Stimulated activated CD4-positive, alpha-beta T cell treated with anti-CD3 and anti-CD28 coated beads, Interleukin-15, amount 100 ng/mL, for 24 hours (primary cell): ENCODE measurements around the gene TTLL9.
"Not testable (repeated sequence)": the region's sequence is repeated elsewhere in the genome, so short reads cannot be mapped to it uniquely, and the experiment has no call there.

Experiments
- DNase-seq: peaks from one replicate; pipeline ENCODE4 v3.0.0-alpha.2; 2020

TTLL9 gene

DNA sequence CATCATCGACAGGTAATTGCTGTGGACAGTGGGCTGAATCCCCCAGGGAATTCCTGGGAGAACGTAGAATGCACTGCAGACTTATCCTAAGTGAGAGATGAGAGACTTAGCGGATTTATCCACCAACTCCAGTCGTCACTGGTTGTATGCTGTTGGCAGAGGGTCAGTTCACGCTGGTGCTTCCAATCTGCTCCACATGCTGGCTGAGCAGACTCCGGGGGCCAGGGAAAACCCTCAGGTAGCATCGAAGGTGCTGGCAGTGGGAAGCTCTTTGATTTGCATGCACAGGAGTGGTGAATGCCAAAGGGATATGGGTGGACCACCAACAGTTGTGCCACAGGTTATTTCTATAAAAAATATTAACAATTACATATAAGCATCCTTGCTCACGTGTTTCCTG, 20.2 kb downstream of the TTLL9 start:
- DNase-seq, result no peak

DNA sequence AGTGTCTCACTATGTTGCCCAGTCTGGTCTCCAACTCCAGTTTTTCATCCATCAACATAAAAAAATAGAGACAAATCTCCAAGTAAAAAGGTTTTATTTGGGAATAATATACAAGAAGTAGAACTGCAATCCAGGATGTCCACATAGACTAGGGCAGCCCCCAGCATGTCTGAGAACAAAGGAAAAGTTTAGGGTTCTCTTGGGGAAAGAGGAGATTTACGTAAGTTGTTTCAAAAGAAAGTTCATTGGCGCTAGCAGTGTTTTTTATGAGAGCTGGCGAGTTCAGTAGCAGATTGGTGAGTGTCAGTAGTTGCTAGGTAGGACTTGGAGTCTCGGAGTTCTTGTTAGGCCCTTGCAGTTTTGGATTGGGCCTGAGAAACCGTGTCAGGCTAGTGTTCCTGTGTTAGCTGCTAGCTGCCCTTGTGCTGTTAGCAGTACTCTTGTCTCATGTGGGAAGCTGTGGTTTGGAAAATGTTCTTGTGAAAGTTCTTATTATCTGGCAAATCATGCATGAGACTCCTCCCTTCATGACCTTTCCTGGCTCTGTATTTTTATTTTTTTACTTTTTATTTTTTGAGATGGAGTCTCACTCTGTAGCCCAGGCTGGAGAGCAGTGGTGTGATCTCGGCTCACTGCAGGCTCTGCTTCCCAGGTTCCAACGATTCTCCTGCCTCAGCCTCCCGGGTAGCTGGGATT, 24.7 kb downstream of the TTLL9 start:
- no peak for DNase-seq

DNA sequence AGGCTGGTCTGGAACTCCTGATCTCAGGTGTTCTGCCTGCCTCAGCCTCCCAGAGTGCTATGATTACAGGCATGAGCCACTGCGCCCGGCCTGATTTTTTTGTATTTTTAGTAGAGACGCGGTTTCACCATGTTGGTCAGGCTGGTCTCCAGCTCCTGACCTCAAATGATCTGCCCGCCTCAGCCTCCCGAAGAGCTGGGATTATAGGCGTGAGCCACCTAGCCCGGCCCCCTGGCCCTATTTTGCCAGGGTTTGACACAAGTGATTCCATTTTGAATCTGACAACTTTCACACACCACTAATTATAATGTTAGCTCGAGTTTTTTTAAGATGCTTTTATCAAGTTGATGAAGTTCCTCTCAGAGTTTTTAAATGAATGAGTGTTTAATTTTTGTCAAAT, 25.6 kb downstream of the TTLL9 start:
- no peak for DNase-seq

DNA sequence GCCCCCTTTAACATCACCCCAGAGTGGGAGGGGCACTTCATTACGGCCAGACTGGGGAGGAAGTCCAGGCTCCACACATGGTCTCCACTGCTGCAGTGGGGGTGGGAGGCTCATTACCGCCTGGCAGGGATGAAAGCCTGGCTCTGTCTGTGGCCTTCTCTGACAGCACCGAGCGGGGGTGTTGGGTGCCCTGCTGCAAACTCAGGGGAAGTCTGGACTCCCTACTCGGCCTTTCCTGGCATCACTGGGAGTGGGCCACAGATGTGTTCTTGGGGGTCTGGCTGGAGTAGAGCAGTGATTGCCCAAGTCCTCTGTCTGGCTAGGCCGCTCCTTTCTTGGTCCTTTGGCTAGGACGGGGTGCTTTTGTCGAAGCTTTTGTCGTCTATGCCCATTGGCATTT, 27.1 kb downstream of the TTLL9 start:
- DNase-seq, result no peak

DNA sequence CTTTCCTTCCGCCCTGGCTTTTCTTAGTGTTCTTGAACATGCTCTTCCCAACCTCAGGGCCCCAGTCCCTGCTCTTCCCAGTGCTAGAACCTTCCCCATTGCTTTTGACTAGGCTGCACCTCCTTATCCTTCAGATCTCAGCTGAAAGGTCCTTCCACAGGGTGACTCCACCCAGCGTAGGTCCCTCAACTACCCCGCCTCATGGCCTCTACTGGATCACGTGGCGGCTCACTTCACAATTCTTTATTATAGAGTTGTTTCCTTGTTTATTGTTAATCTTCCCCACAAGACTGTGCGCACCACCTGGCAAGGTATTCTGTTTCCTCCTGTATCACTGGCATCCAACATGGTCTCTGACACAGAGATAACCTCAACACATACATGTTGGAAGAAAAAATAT, 31.2 kb downstream of the TTLL9 start:
- no peak for DNase-seq

DNA sequence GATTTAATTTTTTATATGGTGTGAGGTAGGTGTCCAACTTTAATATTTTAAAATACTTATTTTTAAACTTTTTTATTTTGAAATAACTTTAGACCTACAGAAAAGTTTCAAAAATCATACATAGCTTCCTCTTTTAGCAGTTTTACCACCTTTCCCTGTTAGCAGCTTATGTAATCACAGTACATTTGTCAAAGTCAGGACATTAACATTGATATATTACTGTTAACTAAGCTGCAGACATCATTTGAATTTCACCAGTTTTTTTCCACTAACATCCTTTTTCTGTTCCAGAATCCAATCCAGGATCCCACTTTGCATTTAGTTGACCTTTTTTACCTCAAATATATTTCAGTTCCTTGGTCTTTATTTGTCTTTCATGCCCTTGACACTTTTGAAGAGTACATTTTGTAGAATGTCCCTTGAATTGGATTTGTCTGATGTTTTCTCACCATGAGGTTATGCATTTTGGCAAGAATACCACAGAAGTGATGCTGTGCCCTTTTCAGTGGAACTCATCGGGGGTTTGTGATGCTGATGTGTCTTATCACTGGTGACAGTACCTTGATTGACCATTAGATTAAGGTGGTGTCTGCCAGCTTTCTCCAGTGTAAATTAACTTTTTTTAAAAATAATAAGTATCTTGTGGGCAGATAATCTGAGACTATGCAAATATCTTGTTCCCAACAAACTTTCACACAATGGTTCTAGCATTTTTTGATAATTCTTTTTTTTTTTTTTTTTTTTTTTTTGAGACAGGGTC, 33.4 kb downstream of the TTLL9 start:
- DNase-seq, result no peak

DNA sequence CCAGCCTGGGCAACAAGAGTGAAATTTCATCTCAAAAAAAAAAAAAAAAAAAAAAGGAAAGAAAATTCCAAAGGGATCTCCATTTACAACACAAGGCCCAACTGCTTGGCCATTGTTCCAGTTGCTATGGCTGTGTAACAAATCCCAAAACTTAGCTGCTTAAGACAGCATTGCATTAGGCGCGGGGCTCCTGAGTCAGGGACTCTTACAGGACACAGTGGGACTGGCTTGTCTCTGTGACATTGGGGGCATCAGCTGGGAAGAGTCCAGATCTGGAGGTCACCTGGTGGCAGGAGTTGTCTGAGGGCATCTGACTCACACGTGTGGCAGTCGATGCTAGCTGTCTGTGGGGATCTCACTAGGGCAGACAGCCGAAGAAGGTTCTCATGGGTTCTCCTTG, 35.6 kb downstream of the TTLL9 start:
- DNase-seq, result no peak

DNA sequence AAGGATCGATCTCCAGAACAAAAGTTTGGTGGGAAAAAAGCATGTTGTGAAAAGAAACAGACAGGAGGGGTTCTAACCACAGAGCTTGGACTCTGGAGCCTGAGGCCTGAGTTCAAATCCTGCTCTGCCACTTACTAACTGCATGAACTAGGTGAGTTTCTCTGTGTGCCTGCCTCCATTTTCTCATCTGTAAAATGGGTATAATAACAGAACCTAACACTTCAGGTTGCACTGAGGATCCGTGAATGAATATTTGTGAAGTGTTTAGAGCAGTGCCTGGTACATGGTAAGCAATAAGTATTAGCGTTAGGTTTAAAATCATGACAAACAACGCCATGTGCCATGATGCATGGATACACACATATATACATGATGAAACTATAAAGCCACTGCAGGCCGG, 36.6 kb downstream of the TTLL9 start:
- no peak for DNase-seq

DNA sequence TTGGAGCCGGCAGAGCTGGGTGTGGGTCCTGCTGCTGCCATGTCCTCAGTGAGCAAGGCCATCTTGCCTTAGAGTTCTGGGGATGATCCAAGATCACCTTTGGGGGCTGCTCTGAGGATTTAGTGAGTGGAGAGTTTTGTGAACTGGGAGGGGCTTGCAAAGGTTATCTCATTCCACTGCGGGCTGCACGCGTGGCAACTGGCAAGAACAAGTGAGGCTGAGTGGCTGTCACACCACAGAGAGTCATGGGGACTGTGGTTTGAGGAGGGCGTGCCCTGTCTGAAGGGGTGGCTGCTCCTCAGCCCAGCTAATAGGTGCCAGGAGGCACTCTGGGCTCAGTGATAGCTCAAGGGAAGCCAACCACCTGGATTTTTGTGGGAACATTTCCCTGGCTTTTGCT, 37.6 kb downstream of the TTLL9 start:
- no peak for DNase-seq

DNA sequence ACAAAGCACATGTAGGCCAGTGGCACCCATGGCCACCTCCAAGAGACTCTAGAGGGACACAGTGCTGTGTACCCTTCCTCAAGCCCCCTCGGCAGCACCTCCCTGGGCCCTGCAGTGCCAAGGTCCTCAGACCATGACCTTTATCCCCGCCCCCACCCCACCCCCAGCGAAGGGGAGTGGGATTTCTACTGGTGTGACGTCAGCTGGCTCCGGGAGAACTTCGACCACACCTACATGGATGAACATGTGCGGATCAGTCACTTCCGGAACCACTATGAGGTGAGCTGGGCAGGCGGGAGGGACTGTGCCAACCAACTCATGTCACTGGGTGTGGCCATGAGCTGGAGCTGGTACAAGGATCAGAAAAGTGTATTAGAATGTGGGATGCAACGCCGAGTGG, 38.0 kb downstream of the TTLL9 start:
- DNase-seq, result no peak

DNA sequence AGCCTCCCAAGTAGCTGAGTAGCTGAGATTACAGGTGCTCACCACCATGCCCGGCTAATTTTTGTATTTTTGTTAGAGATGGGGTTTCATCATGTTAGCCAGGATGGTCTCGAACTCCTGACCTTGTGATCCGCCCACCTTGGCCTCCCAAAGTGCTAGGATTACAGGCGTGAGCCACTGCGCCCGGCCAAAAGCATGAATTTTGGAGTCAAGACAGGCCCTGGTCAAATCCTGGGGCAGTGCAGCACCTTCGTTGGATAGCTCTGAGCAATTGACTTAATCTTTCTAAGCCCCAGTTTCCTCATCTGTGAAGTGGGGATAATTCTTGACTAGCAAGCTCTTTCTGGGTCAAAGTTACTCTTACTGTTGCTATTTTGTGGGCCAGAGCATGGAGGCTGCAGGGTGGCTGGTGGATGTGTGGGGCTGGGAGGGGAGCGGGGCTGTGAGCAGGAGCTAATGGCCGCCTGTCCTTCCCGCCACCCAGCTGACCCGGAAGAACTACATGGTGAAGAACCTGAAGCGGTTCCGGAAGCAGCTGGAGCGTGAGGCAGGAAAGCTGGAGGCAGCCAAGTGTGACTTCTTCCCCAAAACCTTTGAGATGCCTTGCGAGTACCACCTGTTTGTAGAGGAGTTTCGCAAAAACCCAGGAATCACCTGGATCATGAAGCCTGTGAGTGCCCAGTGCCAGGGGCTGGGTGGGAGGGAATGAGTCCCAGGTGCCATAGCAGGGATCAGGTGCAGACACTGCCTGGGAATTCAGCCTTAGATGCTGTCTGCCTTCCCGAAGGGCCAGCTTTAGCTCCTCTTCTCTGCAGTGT, 39.0 kb downstream of the TTLL9 start:
- no peak for DNase-seq

DNA sequence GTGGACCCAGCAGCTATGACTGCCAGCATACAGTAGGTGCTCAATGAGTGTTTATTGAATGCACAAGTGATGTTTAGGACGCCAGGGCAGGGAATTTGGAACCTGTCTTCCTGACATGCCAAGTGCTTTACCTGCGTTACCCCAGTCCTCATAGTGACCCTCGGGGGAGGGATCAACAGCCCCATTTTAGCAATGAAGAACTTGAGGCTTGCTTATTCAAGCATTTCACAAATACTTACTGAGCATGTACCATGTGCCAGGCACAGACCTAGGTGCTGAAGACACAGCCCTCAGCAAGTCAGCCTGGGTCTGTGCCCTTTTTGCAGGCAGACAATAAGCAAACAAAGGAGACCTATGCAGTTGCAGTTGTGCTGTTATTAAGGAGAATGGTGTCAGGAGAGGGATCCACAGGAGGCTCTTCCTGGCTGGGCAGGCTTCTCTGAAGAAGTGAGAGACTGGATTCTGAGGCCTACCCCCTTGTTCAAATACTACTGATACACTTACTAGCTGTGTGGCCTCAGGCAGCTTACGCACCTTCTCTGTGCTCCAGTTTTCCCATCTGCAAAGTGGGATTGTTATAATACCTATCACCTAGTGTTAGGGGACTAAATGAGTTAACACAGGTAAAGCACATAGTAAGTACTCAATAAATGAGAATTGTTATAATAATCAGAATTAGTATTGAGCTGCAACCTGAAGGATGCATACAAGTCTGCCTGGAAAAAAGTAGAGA, 39.8 kb downstream of the TTLL9 start:
- DNase-seq, result no peak

DNA sequence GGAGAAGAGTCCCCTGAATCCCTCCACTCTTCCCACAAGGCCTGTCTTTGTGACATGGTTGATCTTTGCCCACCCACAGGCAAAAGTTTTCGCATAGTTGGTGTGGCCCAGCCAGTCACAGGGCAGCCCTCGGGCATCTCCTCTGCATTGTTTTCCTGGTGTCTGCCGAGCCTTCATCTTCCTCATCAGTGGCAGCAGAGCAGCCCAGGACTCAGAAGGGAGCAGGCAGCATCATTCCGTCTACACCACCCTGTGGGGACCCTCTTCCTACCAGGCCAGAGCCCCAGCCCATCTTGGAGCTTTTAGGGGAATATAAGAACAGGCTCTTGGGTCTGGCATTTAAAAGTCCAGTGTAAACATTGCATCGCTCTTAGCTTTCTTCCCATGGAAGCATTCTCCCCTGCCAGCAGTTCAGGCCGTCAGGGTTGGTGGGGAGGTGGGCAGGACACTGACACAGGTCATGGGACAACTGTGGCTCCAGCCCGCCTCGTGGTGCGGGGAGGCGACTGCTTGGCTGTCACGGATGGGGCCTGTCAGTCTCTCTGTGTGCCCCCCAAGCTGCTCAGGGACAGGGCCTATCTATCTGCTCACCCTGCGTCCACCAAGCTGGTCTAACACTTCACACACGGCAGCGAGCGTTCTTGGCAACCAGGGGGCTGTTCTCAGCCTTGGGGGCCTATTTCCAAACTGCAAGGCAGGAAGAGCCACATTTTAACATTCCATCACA, 43.2 kb downstream of the TTLL9 start:
- DNase-seq, result no peak

DNA sequence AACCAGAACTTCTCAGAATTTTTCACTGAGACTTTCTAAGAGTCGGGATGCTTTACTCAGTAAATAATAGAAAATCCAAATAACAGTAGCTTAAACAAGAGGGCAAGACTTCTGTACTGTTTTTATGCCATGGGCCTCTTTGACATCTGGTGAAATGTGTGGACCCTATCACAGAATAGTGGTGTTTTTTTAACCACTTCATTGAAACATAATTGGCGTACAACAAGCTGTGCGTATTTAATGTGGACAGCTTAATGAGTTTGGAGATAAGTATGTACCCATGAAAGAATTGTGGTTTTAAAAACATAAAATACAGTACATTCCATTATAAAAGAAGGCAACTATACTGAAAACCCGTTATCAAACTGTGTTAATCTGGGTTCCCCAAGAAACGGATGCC, 43.7 kb downstream of the TTLL9 start:
- DNase-seq, result no peak

DNA sequence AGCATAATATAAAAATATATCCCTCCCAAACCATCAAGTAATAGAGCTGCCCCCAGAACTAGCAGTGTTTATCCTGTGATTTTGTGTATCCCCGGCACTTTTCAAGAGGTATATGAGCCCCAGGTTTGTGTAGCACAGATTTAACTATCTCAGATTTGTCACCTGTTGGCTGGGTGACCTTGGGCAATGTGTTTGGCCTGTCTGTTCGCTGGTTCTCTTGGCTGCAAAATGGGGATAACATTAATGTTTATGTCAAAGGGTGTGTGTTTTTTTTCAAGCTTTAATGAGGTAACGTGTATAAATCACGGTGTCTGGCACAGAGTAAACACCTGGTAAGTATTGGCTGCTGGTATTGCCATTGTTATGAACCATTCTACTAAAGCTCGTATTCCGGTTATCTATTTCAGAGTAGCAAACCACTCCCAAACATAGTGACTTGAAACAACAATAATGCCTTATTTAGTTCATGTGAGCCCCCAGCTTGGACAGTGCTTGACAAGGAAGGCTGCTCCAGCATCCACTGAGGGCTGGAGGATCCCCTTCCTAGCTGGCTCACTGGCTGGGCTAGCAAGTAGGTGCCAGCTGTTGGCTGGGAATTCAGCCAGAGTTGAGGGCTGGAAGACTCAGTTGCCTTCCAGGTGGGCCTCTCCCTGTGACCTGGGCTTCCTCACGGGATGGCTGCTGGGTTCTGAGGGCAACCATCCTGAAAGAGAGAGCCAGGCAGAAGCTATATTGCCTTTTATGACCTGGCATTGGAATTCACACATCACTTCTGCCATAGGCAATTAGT, 45.3 kb downstream of the TTLL9 start:
- DNase-seq, result no peak

DNA sequence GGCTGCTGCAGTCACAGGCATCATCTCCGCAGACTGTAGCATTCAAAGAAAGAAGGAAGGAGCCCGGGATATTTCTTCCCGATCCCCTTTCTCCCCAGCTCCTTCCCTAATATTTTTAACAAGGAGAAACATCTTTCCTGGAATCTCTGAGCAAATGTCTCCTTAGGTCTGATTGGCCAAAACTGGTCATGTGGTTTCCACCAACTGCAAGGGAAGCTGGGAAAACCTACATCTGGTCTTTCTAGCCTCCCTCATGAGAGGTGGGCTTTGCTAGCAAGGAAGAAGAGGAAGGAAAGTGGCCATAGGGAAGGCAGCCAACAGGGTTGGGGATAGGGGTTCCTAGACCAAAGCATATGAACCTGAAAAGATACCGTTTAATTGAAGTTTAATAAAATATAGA, 46.3 kb downstream of the TTLL9 start:
- DNase-seq, result no peak

DNA sequence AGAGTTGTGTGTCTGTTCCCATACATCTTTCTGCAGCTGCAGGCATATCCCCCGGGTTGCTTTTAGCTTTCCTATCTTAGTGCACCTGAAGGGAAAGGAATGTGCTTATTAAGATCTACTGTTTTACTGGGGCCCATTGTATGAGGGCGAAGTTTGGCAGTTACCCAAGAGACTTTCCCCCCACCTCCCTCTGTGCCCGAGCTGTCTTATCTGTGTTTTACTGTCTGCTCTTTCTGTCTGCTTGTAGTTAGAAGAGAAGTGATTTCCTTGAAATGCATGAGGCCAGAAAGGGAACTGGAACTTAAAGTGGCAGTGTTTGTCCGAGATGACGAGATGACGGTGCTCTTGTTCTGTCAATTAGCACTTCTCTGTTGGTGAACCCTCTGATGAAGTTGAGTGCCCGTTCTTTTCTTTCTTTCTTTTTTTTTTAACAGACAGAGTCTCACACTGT, 47.6 kb downstream of the TTLL9 start:
- DNase-seq, result not testable (repeated sequence)

DNA sequence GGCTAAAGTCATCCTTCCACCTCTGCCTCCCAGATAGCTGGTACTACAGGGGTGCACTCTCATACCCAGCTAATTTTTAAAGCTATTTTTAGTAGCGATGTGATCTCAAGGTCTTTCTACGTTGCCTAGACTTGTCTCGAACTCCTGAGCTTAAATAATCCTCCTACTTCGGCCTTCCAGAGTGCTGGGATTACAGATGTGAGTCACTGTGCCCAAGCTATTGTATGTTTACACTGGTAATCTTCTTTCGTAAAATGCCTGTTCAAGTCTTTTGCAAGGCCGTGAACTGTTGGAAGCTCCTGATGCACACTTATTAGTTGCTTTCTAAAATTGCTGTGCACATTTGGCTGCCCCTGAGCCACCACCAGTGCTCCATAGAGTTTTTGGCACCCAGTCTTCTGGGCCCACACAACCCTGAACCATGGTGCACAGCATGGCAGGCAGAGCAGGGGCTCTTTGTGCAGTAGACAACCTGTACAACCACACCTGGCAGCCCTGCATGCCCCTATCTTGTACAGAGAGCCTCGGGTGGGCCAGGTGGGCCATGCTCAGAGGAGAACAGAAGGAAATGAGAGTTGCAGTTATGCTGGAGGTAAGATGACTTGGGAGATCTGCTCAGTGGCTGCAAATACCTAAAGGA, 48.2 kb downstream of the TTLL9 start:
- DNase-seq, result no peak

DNA sequence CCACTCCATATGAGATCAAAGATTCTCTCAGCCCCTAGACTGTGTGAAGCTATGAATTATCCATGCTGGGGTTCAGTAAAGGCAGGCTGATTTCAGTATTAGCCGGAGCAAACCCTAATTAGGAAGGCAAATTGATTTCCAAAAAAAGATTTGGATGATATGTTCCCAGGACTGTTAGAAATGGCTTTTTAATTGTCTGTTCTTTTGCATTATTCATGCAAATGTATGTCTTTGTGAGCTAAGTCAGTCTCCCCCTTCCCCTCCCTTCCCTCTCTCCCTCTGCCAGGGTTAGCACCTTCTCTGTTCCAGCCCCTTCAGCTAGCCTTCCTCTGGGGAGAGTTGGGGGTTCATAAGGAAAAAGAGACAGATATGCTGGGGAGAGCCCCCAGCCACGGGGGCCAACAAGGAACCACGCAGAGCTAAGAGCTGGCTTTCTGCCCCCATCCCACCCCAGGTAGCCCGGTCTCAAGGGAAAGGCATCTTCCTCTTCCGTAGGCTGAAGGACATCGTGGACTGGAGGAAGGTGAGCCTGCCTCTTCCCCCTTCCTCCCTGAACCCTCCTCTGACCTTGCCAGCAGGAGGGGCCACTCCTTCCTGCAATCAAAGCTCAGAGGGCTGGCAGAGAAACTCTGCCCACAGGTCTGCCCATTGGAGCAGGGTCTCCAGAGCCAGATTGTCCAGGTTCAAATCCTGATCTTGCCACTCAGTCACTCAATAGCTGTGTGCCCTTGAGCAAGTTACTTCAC, 49.1 kb downstream of the TTLL9 start:
- DNase-seq, result no peak

DNA sequence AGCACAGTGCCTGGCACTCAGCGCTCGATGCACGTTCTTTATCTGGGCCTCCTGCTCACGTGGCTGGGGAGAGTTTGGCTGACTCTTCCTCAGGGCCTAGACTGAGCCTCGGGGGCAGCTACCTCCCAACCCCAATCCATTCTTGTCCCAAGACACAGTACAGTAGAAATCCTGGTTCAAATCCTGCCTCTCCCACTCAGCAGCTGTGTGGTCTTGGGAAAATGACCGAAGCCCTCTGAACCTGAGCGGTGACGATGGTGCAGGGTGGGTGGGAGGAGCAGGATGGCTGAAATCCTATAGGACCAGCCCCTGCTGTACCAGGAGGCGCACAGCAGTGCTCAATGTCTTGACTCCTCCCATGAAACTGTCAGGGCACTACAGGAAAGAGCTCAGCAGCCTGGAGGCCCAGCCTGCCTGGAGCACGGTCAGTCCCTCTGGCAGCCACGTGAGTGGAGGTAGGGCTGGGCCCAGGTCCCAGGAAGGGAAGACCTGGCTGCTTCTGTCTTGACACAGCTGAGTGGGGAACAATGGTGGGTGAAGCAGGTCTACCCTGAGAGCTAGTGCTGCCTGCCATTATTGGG, 49.9 kb downstream of the TTLL9 start:
- DNase-seq, result no peak
